Activated CD8-positive, alpha-beta T cell treated with anti-CD3 and anti-CD28 coated beads for 36 hours (primary cell): ENCODE measurements around the gene ATOH8. TPM values are rescaled to one million over a fixed set of nuclear protein-coding genes. Genes with fewer than 3 reads are reported as not detected.

Experiments
- ATAC-seq: fragments of 200-7000 bp; cut with Tn5 transposase; one replicate; pipeline ENCODE4 v1.10.0; 2021; ENCODE audit warnings: mild to moderate bottlenecking, moderate library complexity
- CTCF ChIA-PET: fragments of 350-600 bp; sonication (Branson Sonifier 250); formaldehyde crosslinking; loops from one replicate; lab custom pipeline; 2021; ENCODE audit warnings: antibody characterized with exemption; lab: Charles Lee
- POLR2A ChIA-PET: fragments of 350-600 bp; sonication (Branson Sonifier 250); formaldehyde crosslinking; loops from one replicate; lab custom pipeline; 2021; ENCODE audit warnings: antibody characterized with exemption; lab: Charles Lee
- DNase-seq: peaks from one replicate; pipeline ENCODE4 v3.0.0-alpha.2; 2020
- H3K27ac Mint-ChIP-seq: one replicate; pipeline ENCODE4 v1.8.0; 2021; ENCODE audit warnings: mild to moderate bottlenecking, mixed read lengths
- H3K27me3 Mint-ChIP-seq: one replicate; pipeline ENCODE4 v1.8.0; 2021; ENCODE audit warnings: mixed read lengths
- H3K36me3 Mint-ChIP-seq: one replicate; pipeline ENCODE4 v1.8.0; 2021; ENCODE audit warnings: low read depth, mixed read lengths
- H3K4me1 Mint-ChIP-seq: one replicate; pipeline ENCODE4 v1.8.0; 2021; ENCODE audit warnings: low read depth, mixed read lengths
- H3K4me3 Mint-ChIP-seq: one replicate; pipeline ENCODE4 v1.8.0; 2021; ENCODE audit warnings: mild to moderate bottlenecking, moderate library complexity, mixed read lengths
- H3K9me3 Mint-ChIP-seq: one replicate; pipeline ENCODE4 v1.8.0; 2021; ENCODE audit warnings: mixed read lengths
- intact Hi-C: fragments of 100-400 bp; cut with micrococcal nuclease; formaldehyde crosslinking; loops from one replicate; pipeline ENCODE4 v1.10.0; 2022
- total RNA-seq, 2 experiments: library from RNA; stranded (reverse); gene quantifications; one replicate each; pipeline ENCODE4 v1.2.3, GENCODE V29; 2021
- TF ChIP-seq, protein P1 (sequence below): fragments of 200-600 bp; IDR thresholded peaks from one replicate; pipeline ENCODE4 v1.8.0; 2022; ENCODE audit warnings: antibody characterized with exemption, mild to moderate bottlenecking

ATOH8 gene
- total RNA-seq, 2 experiments from 2014 or later: not detected

DNA sequence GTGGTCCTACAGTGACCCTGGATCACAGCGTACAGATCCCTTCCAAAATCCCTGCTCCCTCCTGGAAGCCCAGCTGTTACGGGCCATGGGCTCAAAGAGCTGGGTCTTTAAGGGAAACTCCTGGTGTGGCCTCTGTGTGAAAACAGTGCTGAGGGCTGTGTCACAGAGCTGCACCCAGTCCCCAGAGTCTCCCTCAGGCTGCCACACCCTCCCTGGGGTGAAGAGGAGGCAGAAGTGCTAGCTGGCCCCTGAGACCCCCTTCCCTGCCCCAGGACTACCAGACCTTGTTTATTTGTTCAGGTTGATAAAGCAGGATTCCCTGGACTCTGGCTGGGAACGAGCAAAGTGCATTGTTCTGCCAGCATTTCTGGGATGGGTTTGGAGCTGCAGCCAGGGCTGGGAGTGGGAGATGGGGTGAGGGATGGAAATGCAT lies 7.7 kb downstream of the ATOH8 start:
- Mint-ChIP-seq H3K27me3 (peaks cover 40% of the 10 kb centered on the region), H3K4me3 (no peak overlapping the region), H3K4me1 (no peaks in the 10 kb centered on the region), H3K36me3 (no peaks in the 10 kb centered on the region), H3K27ac (no peak overlapping the region), H3K9me3 (no peaks in the 10 kb centered on the region)
- TF ChIP-seq, protein P1, sequence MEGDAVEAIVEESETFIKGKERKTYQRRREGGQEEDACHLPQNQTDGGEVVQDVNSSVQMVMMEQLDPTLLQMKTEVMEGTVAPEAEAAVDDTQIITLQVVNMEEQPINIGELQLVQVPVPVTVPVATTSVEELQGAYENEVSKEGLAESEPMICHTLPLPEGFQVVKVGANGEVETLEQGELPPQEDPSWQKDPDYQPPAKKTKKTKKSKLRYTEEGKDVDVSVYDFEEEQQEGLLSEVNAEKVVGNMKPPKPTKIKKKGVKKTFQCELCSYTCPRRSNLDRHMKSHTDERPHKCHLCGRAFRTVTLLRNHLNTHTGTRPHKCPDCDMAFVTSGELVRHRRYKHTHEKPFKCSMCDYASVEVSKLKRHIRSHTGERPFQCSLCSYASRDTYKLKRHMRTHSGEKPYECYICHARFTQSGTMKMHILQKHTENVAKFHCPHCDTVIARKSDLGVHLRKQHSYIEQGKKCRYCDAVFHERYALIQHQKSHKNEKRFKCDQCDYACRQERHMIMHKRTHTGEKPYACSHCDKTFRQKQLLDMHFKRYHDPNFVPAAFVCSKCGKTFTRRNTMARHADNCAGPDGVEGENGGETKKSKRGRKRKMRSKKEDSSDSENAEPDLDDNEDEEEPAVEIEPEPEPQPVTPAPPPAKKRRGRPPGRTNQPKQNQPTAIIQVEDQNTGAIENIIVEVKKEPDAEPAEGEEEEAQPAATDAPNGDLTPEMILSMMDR: no peak
- POLR2A ChIA-PET: interaction anchor here (1.1 kb wide), 1 partner anchor 26 kb away, joined by 3 read pairs; no protein-coding TSS in a partner anchor
- DNase-seq (no peak), ATAC-seq (no peak)
- intact Hi-C loops: no loop called here
- CTCF ChIA-PET: interaction anchor here (0.8 to 3.4 kb wide), 3 partner anchors 11 to 66 kb away, joined by 3 to 26 read pairs (median 7); no protein-coding TSS in a partner anchor

DNA sequence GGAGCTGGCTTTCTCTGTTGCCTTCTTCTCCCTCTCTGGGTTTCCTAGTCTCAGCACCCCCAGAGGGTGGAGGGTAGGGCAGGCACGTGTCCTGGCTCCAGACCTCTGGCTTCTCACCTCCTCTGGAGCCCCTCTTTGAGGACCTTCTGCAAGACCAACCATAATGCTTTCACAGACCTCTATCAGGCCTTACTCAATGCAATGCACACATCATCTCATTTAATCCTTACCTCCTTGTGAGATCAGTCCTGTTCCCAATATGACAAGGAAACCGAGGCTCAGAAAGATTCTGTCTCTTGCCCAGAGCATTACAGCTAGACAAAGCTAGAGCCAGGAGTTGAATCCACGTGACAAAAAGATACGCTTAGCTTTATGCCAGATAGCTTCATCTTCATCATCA lies 8.2 kb downstream of the ATOH8 start:
- POLR2A ChIA-PET: no interaction called here
- TF ChIP-seq, protein P1: no peak
- DNase-seq (no peak), ATAC-seq (no peak)
- no peaks in the 10 kb centered on the region for H3K4me1 Mint-ChIP-seq
- peaks cover 37% of the 10 kb centered on the region for H3K27me3 Mint-ChIP-seq
- no peaks in the 10 kb centered on the region for H3K36me3 Mint-ChIP-seq
- CTCF ChIA-PET: interaction anchor here (1.8 to 3.4 kb wide), 2 partner anchors 12 to 52 kb away, joined by 7 to 26 read pairs; no protein-coding TSS in a partner anchor
- H3K9me3 Mint-ChIP-seq: no peaks in the 10 kb centered on the region
- H3K27ac Mint-ChIP-seq: no peak overlapping the region
- H3K4me3 Mint-ChIP-seq: no peak overlapping the region
- intact Hi-C loops: no loop called here

DNA sequence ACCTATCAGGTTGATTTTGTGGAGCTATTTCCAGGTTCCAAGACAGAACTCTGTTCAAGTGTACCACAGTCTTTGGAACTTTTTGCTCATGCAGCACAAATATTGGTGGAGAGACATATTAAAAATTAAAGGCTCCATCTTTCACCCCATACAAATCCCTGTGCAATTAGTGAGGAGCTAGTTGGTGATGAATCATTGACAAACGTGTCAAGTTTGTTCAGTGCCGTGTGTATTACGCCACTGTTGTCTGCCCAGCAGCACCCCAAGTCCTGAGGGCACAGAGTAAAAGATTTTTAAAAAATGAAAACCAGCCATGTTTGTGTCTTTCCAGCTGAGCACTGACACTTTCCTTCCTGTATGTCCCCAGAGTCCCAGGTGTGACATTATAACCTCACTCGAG lies 9.3 kb downstream of the ATOH8 start:
- no peak overlapping the region for H3K27ac Mint-ChIP-seq
- DNase-seq: no peak
- H3K4me3 Mint-ChIP-seq: no peak overlapping the region
- H3K27me3 Mint-ChIP-seq: peaks cover 33% of the 10 kb centered on the region
- no peaks in the 10 kb centered on the region for H3K9me3 Mint-ChIP-seq
- no peak for ATAC-seq
- no peaks in the 10 kb centered on the region for H3K4me1 Mint-ChIP-seq
- TF ChIP-seq, protein P1: no peak
- no peaks in the 10 kb centered on the region for H3K36me3 Mint-ChIP-seq
- intact Hi-C loops: no loop called here
- POLR2A ChIA-PET: interaction anchor here (0.6 kb wide), 1 partner anchor 23 kb away, joined by 3 read pairs; no protein-coding TSS in a partner anchor
- CTCF ChIA-PET: interaction anchor here (1.0 to 4.2 kb wide), 5 partner anchors 9 to 127 kb away, joined by 3 to 20 read pairs (median 3); partner anchors contain the start of gene ATOH8

DNA sequence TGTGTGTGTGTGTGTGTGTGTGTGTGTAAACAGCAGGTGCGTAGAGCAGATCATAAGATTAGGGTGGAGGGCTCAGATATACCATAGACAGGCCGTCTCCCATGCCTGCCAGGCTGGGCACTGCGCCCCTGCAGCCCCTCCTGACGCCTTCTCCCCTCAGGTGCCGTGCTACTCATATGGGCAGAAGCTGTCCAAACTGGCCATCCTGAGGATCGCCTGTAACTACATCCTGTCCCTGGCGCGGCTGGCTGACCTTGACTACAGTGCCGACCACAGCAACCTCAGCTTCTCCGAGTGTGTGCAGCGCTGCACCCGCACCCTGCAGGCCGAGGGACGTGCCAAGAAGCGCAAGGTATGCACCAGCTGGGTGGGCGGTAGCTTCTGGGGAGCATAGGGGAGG lies 10.0 kb downstream of the ATOH8 start:
- Mint-ChIP-seq H3K4me3 (no peak overlapping the region), H3K4me1 (no peaks in the 10 kb centered on the region), H3K27ac (no peak overlapping the region), H3K36me3 (no peaks in the 10 kb centered on the region), H3K9me3 (no peaks in the 10 kb centered on the region), H3K27me3 (peaks cover 29% of the 10 kb centered on the region)
- POLR2A ChIA-PET: interaction anchor here (0.9 kb wide), 1 partner anchor 25 kb away, joined by 3 read pairs; no protein-coding TSS in a partner anchor
- TF ChIP-seq, protein P1: no peak
- CTCF ChIA-PET: interaction anchor here (1.0 to 4.2 kb wide), 6 partner anchors 10 to 127 kb away, joined by 3 to 20 read pairs (median 3); partner anchors contain the start of gene ATOH8
- intact Hi-C loops: no loop called here
- DNase-seq: no peak
- ATAC-seq: no peak

DNA sequence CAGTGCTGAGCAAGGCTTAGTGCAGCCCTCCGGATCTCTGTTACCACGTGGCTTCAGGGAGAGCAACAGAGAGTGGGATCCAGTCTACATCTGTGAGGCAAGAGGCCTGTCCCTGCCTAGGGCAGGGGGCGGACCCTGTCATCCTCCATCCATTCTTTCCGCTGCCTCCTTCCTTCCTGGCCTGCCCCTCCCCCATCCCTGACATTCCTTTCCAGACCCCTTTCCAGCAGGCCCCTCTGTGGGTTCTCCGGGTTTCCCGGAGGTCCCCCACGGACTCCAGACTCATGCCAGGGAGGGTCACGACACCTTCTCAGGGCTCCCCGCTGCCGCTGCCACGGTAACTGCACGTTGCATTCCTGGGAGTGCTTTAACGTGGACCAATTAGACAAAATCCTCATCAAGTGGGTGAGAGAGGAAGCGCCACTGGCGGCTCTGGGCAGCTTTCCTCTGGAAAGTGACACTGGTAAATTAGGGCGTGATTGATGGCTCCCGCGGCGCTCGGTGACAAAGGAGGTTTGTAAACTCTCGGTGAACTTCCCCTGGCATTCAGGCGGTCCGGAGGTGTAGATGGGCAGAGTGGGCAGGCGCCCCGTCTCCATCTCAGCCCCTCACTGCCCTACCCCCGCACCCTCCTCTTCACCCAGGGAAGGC lies 11.4 kb downstream of the ATOH8 start:
- CTCF ChIA-PET: interaction anchor here (1.0 to 4.2 kb wide), 4 partner anchors 15 to 315 kb away, joined by 3 to 20 read pairs (median 8); no protein-coding TSS in a partner anchor
- TF ChIP-seq, protein P1: no peak

More for the DNA sequence above, 11.4 kb downstream of the ATOH8 start:
- H3K36me3 Mint-ChIP-seq: no peaks in the 10 kb centered on the region
- H3K4me1 Mint-ChIP-seq: no peaks in the 10 kb centered on the region
- ATAC-seq (no peak), DNase-seq (no peak)
- no peak overlapping the region for H3K27ac Mint-ChIP-seq
- POLR2A ChIA-PET: no interaction called here
- intact Hi-C loops: no loop called here
- peaks cover 27% of the 10 kb centered on the region for H3K27me3 Mint-ChIP-seq
- H3K9me3 Mint-ChIP-seq: no peaks in the 10 kb centered on the region
- no peak overlapping the region for H3K4me3 Mint-ChIP-seq
